ENCODE results near the gene RPS6KA5. TPM values are rescaled to one million over a fixed set of nuclear protein-coding genes. Genes with fewer than 3 reads are reported as not detected.

The RPS6KA5 gene
- total RNA-seq, 2 donors from 2014 or later, result 3.3 to 5.1 TPM

DNA sequence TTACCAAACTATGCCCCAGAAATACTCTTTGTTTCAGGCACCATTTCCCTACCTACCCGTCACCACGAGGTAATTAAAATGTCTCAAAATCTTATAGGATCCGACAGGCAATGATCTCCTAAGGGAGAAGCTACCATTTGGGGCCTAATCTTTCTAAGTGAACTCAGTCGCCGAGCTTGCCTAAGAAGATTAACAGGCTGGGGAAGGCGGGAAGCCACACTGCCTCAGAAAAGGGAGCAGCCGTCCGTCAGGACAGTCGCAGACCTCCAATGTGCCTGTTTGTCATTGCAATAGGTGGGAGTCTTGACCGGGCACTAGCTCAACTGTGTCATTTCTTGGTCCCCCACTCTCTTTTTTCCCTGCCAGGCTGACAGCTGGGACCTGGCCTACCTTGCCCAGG is 248.8 kb downstream of the RPS6KA5 start:
- H3K4me1 Mint-ChIP-seq, result peaks cover 26% of the 10 kb centered on the region
- no peaks in the 10 kb centered on the region for H3K36me3 ChIP-seq (ENCODE audit: control insufficient read depth, insufficient read depth, low read length)
- peak; percentile 52 for DNase-seq
- H3K9ac ChIP-seq (ENCODE audit: extremely low read depth, low read length, poor library complexity, severe bottlenecking), result no peak overlapping the region
- H3K27me3 Mint-ChIP-seq (ENCODE audit: insufficient read depth), result peaks cover 3% of the 10 kb centered on the region
- no peak overlapping the region for H3K27ac ChIP-seq (ENCODE audit: low read depth, low read length)
- peak overlapping the region; percentile 56 for H3K27ac Mint-ChIP-seq
- H3K9me3 ChIP-seq (ENCODE audit: control insufficient read depth, low read length), result no peaks in the 10 kb centered on the region
- H3K27me3 ChIP-seq (ENCODE audit: control insufficient read depth, insufficient read depth, low read length, poor library complexity, severe bottlenecking), result no peaks in the 10 kb centered on the region
- no peak overlapping the region for H3K4me3 ChIP-seq (ENCODE audit: low read length)
- WGBS, 2 experiments (ENCODE audit: insufficient coverage in 1 of 2, insufficient read length in 1 of 2), result 81 to 91% methylated on average over 10 of the region's 10 CpGs
- H3K4me3 Mint-ChIP-seq, result no peak overlapping the region
- H3K4me1 ChIP-seq (ENCODE audit: control insufficient read depth, insufficient read depth, low read length), result peaks cover 9% of the 10 kb centered on the region
- H3K9me3 Mint-ChIP-seq, result no peaks in the 10 kb centered on the region
- no peaks in the 10 kb centered on the region for H3K36me3 Mint-ChIP-seq (ENCODE audit: low read depth)
- TF ChIP-seq, protein P1, sequence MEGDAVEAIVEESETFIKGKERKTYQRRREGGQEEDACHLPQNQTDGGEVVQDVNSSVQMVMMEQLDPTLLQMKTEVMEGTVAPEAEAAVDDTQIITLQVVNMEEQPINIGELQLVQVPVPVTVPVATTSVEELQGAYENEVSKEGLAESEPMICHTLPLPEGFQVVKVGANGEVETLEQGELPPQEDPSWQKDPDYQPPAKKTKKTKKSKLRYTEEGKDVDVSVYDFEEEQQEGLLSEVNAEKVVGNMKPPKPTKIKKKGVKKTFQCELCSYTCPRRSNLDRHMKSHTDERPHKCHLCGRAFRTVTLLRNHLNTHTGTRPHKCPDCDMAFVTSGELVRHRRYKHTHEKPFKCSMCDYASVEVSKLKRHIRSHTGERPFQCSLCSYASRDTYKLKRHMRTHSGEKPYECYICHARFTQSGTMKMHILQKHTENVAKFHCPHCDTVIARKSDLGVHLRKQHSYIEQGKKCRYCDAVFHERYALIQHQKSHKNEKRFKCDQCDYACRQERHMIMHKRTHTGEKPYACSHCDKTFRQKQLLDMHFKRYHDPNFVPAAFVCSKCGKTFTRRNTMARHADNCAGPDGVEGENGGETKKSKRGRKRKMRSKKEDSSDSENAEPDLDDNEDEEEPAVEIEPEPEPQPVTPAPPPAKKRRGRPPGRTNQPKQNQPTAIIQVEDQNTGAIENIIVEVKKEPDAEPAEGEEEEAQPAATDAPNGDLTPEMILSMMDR (conservative IDR thresholded peaks at IDR 0.05), result no peak

DNA sequence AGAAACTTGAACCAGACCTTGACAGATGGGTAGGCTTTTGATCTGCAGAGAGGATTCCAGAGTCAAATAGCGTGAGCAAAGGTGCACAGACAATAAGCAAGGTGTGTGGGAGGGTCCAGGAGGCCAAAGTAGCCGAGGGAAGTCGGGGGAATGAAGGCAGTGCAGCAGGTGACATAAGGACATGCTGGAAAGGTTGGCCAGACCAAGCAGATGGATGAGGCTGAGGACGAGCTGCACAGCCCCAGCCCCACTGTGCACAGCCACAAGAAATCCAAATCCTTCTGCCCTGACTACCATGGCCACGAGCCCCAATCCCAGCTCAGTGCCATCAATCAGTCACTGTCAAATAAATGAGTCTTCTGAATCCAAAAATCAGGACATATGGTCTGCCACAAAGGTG is 249.6 kb downstream of the RPS6KA5 start:
- peaks cover 3% of the 10 kb centered on the region for H3K27me3 Mint-ChIP-seq (ENCODE audit: insufficient read depth)
- TF ChIP-seq, protein P1 (conservative IDR thresholded peaks at IDR 0.05), result no peak
- no peaks in the 10 kb centered on the region for H3K36me3 Mint-ChIP-seq (ENCODE audit: low read depth)
- H3K4me3 Mint-ChIP-seq, result no peak overlapping the region
- no peaks in the 10 kb centered on the region for H3K9me3 Mint-ChIP-seq
- no peak for DNase-seq
- WGBS, 2 experiments (ENCODE audit: insufficient coverage in 1 of 2, insufficient read length in 1 of 2), result 94 to 98% methylated on average over 4 to 5 of the region's 5 CpGs
- Histone ChIP-seq H3K36me3 (ENCODE audit: control insufficient read depth, insufficient read depth, low read length) (no peaks in the 10 kb centered on the region), H3K27me3 (ENCODE audit: control insufficient read depth, insufficient read depth, low read length, poor library complexity, severe bottlenecking) (no peaks in the 10 kb centered on the region), H3K9ac (ENCODE audit: extremely low read depth, low read length, poor library complexity, severe bottlenecking) (no peak overlapping the region), H3K4me1 (ENCODE audit: control insufficient read depth, insufficient read depth, low read length) (peaks cover 16% of the 10 kb centered on the region), H3K9me3 (ENCODE audit: control insufficient read depth, low read length) (no peaks in the 10 kb centered on the region), H3K4me3 (ENCODE audit: low read length) (no peak overlapping the region), H3K27ac (ENCODE audit: low read depth, low read length) (no peak overlapping the region)
- peaks cover 34% of the 10 kb centered on the region for H3K4me1 Mint-ChIP-seq
- no peak overlapping the region for H3K27ac Mint-ChIP-seq

DNA sequence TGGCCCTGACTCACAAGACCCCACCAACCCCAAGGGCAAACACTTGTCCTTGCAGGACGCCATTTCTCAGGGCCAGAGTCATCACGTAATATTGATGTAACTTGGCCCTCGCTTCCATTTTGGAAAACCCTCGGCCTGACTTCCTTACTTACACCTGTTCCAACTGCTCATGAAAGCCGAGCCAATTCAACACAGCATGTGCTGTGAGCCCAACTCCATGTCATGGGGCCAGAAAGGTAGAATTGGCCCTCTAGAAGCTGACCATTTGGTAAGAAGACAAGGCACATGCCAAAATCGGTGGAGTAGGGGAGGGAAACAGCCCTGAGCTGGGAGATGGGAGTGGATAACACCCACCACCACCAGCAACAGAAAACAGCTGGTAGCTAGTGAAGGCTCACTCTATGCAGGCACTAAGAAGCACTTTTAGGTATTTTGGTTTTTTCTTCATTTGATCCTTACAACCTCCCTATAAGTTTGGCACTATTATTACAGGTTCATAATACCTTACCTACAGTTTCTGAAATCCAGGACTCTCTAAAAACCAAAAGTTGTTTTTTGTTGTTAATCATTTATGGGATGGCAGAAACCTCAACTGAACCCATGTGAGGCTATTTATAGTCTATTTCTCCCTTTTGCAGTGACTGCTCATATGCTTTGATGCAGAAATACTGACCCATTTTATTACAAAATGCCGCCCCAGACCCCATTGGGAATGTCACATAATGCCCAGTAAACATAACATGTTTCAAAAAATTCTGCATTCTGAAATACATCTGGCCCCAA is 250.7 kb downstream of the RPS6KA5 start:
- DNase-seq, result no peak
- Histone ChIP-seq H3K9me3 (ENCODE audit: control insufficient read depth, low read length) (no peaks in the 10 kb centered on the region), H3K4me1 (ENCODE audit: control insufficient read depth, insufficient read depth, low read length) (peaks cover 19% of the 10 kb centered on the region), H3K36me3 (ENCODE audit: control insufficient read depth, insufficient read depth, low read length) (no peaks in the 10 kb centered on the region), H3K27ac (ENCODE audit: low read depth, low read length) (no peak overlapping the region), H3K27me3 (ENCODE audit: control insufficient read depth, insufficient read depth, low read length, poor library complexity, severe bottlenecking) (no peaks in the 10 kb centered on the region), H3K4me3 (ENCODE audit: low read length) (no peak overlapping the region), H3K9ac (ENCODE audit: extremely low read depth, low read length, poor library complexity, severe bottlenecking) (no peak overlapping the region)
- Mint-ChIP-seq H3K4me1 (peaks cover 33% of the 10 kb centered on the region), H3K36me3 (ENCODE audit: low read depth) (no peaks in the 10 kb centered on the region), H3K9me3 (no peaks in the 10 kb centered on the region), H3K4me3 (no peak overlapping the region), H3K27ac (no peak overlapping the region), H3K27me3 (ENCODE audit: insufficient read depth) (no peaks in the 10 kb centered on the region)
- TF ChIP-seq, protein P1 (conservative IDR thresholded peaks at IDR 0.05), result no peak
- 92 to 96% methylated on average over 6 to 7 of the region's 7 CpGs for WGBS, 2 experiments (ENCODE audit: insufficient coverage in 1 of 2, insufficient read length in 1 of 2)

All from endodermal cell (in vitro differentiated cells).